HepG2 (cell line): ENCODE data around the gene CCR3. TPM values are rescaled to one million over a fixed set of nuclear protein-coding genes. Genes with fewer than 3 reads are reported as not detected.
A peak's percentile ranks its signal among the peaks of the same experiment; 100 is the strongest.

ENCODE experiments used
- ATAC-seq: fragments of 200-7000 bp; cut with Tn5 transposase; 3 replicates; pipeline ENCODE4 v1.9.1; 2020; ENCODE audit warnings: mild to moderate bottlenecking, moderate library complexity
- BruUV-seq: library from RNA; stranded (reverse); fragments of 400-500 nt; replicated peaks from 2 replicates; lab custom pipeline; 2021; lab: Mats Ljungman, UMichigan
- CTCF ChIA-PET: fragments of 300-600 bp; formaldehyde crosslinking; extraction: SDS; loops from one replicate; lab custom pipeline; 2021; ENCODE audit warnings: low total read pairs, inconsistent platforms, low intra/inter-chr PET ratio; lab: Yijun Ruan, JAX
- POLR2A ChIA-PET: fragments of 350-600 bp; sonication (Branson Sonifier 250); formaldehyde crosslinking; loops from one replicate; lab custom pipeline; 2020; ENCODE audit warnings: antibody characterized with exemption, inconsistent platforms; lab: Yijun Ruan, JAX
- DNase-seq: peaks from one replicate; pipeline ENCODE4 v3.0.0-alpha.2; 2015; ENCODE audit warnings: low spot score
- FAIRE-seq: peaks from 3 replicates; lab custom pipeline; 2011; peaks lifted over from hg19 to GRCh38; lab: Jason Lieb, UNC
- H2AFZ ChIP-seq: one replicate; pipeline ENCODE4 v1.6.1; 2011; ENCODE audit warnings: low read length, inconsistent platforms
- H3K27ac ChIP-seq: fragments of 300-600 bp; 3 replicates; pipeline ENCODE4 v1.8.0; 2011; ENCODE audit warnings: mixed run types, mild to moderate bottlenecking, mixed read lengths, low read length, inconsistent platforms; ENCODE audit not compliant: insufficient read depth; ENCODE audit errors: extremely low read length
- H3K27me3 ChIP-seq, 2 experiments: fragments of 200-600 bp in 1 of 2; 2 replicates in 1 of 2; 3 replicates in 1 of 2; pipeline versions ENCODE4 v1.6.0 to v1.8.0; 2011; ENCODE audit warnings: low read length in 2 of 2, mild to moderate bottlenecking in 2 of 2, moderate library complexity in 2 of 2, inconsistent platforms in 1 of 2; ENCODE audit not compliant: insufficient read depth in 2 of 2, control insufficient read depth in 1 of 2
- H3K36me3 ChIP-seq, 2 experiments: fragments of 200-600 bp in 1 of 2; replicated peaks in 1 of 2; 2 replicates in 1 of 2; 3 replicates in 1 of 2; pipeline versions ENCODE4 v1.5.1 to v1.8.0; 2011; ENCODE audit warnings: low read length in 2 of 2, inconsistent platforms in 1 of 2; ENCODE audit not compliant: insufficient read depth in 2 of 2, control insufficient read depth in 1 of 2
- H3K4me1 ChIP-seq: 2 replicates; pipeline ENCODE4 v1.5.1; 2012; ENCODE audit warnings: low read length, inconsistent platforms; ENCODE audit not compliant: insufficient read depth
- H3K4me2 ChIP-seq: 2 replicates; pipeline ENCODE4 v1.6.0; 2011; ENCODE audit warnings: low read depth, low read length, inconsistent platforms
- H3K4me3 ChIP-seq, 3 experiments: fragments of 200-600 bp in 1 of 3; sonication (generic), shearing (Covaris generic) in 1 of 3; replicated peaks in 1 of 3; 2 replicates each; pipeline ENCODE4 v1.5.1; 2011 to 2016; ENCODE audit warnings: low read length in 3 of 3, inconsistent platforms in 2 of 3, low read depth in 2 of 3, mild to moderate bottlenecking in 2 of 3, control low read depth in 1 of 3, mixed read lengths in 1 of 3; ENCODE audit not compliant: insufficient read depth in 1 of 3
- H3K79me2 ChIP-seq: one replicate; pipeline ENCODE4 v1.6.1; 2011; ENCODE audit warnings: low read length, inconsistent platforms; ENCODE audit not compliant: insufficient read depth
- H3K9ac ChIP-seq: 2 replicates; pipeline ENCODE4 v1.6.0; 2011; ENCODE audit warnings: mild to moderate bottlenecking, low read depth, low read length, inconsistent platforms; ENCODE audit not compliant: insufficient read depth
- H3K9me3 ChIP-seq: 2 replicates; pipeline ENCODE4 v1.5.1; 2012; ENCODE audit warnings: mild to moderate bottlenecking, low read length
- H4K20me1 ChIP-seq: 2 replicates; pipeline ENCODE4 v1.6.0; 2011; ENCODE audit warnings: inconsistent platforms, mild to moderate bottlenecking, low read length, moderate library complexity; ENCODE audit not compliant: insufficient read depth
- ATRX ChIP-seq: sonication (generic); formaldehyde crosslinking; IDR thresholded peaks from 2 replicates; pipeline ENCODE4 v1.4.0; 2020; ENCODE audit warnings: missing genetic modification reagents, borderline replicate concordance
- CEBPB ChIP-seq: IDR thresholded peaks from 2 replicates; pipeline ENCODE4 v1.6.1; 2011; ENCODE audit warnings: low read depth, low read length, improper control_type of control experiment, borderline replicate concordance
- MEIS1 ChIP-seq: sonication (generic); formaldehyde crosslinking; IDR thresholded peaks from 2 replicates; pipeline ENCODE4 v1.9.0; 2021; ENCODE audit warnings: mild to moderate bottlenecking, missing genetic modification reagents, moderate library complexity, borderline replicate concordance
- SALL2 ChIP-seq: sonication (generic); formaldehyde crosslinking; IDR thresholded peaks from 2 replicates; pipeline ENCODE4 v1.8.1; 2023; ENCODE audit warnings: mild to moderate bottlenecking, missing genetic modification reagents, inconsistent platforms
- SMARCE1 ChIP-seq: fragments of 450-650 bp; IDR thresholded peaks from 2 replicates; pipeline ENCODE4 v1.6.1; 2017; ENCODE audit warnings: borderline replicate concordance
- ZNF709 ChIP-seq: sonication (generic); formaldehyde crosslinking; IDR thresholded peaks from 2 replicates; pipeline ENCODE4 v1.5.0; 2020; ENCODE audit warnings: mild to moderate bottlenecking, missing genetic modification reagents
- ZNF83 ChIP-seq: sonication (generic); formaldehyde crosslinking; IDR thresholded peaks from 2 replicates; pipeline ENCODE4 v1.4.0; 2020; ENCODE audit warnings: missing genetic modification reagents, mild to moderate bottlenecking, borderline replicate concordance
- WGBS: methylation state at CpG from one replicate; pipeline ENCODE4 v1.1.6; 2017; ENCODE audit warnings: low lambda C conversion rate; 5-methylcytosine and 5-hydroxymethylcytosine counted together
- in situ Hi-C: cut with HindIII; loops from 2 replicates; pipeline ENCODE4 v1.10.0; 2017; ENCODE audit warnings: low pct_unique_long_range_greater_than_20kb; ENCODE audit not compliant: extremely low pct_ligation_motif_present
- intact Hi-C: fragments of 100-400 bp; cut with micrococcal nuclease; formaldehyde crosslinking; loops from one replicate; pipeline ENCODE4 v1.10.0; 2022; ENCODE audit not compliant: unreplicated experiment
- polyA plus RNA-seq, 8 experiments: library from polyadenylated mRNA; depleted of rRNA in 3 of 8; stranded (reverse) in 7 of 8; unstranded in 1 of 8; fragments of >200 nt; fragmentation: Illumina TruSeq in 4 of 8; extraction: Trizol in 4 of 8; gene quantifications; 2 replicates each; pipeline versions ENCODE4 v1.2.1 to v1.2.3, GENCODE V29; 2011 to 2016; ENCODE audit warnings: low read depth in 4 of 8, missing spikeins in 1 of 8, mixed read lengths in 1 of 8; ENCODE audit not compliant: insufficient read depth in 1 of 8
- total RNA-seq, 5 experiments: library from RNA; depleted of rRNA; stranded (reverse); fragments of >200 nt; fragmentation: Illumina TruSeq; extraction: Trizol; gene quantifications; 2 replicates each; pipeline ENCODE4 v1.2.3, GENCODE V29; 2016; ENCODE audit warnings: low read depth in 1 of 5
- TF ChIP-seq, protein P1 (sequence below): sonication (generic); formaldehyde crosslinking; IDR thresholded peaks from 2 replicates; pipeline ENCODE4 v1.4.0; 2020; ENCODE audit warnings: low read depth, mild to moderate bottlenecking, missing genetic modification reagents

Gene CCR3
- total and polyA plus RNA-seq, 2 of the 13 experiments (the other 11 are each of a cell fraction or from before 2014, with no cell fraction given): not detected

DNA sequence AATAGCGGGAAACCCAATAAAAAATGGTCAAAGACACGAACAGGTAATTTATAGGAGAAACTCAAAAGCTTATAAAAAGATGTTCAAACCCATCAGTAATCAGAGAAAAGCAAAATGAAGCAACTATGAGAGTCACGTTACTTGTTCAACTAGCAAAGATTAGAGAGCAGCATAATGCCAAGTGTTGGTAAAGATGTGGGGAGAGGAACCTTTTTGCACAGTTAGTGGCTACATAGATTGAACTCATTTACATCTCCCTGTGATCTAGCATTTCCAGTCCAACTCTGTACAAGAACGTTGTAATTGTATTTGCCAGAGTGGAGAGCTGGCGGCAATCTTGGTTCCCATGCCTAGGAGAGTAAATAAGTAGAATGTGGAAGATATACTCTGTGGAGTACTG, 49.3 kb upstream of the CCR3 start:
- 3% methylated on average over 5 of the region's 5 CpGs for WGBS
- DNase-seq (no peak), ATAC-seq (no peak), FAIRE-seq (no peak)
- H3K9me3 ChIP-seq: no peaks in the 10 kb centered on the region
- no TSS peak for BruUV-seq
- no peak overlapping the region for H3K4me2 ChIP-seq
- POLR2A ChIA-PET: no interaction called here
- H2AFZ ChIP-seq: no peak overlapping the region
- in situ Hi-C loops (no loop called here), intact Hi-C loops (no loop called here)
- H3K36me3 ChIP-seq: no peaks in the 10 kb centered on the region
- CTCF ChIA-PET: no interaction called here
- no peaks in the 10 kb centered on the region for H3K79me2 ChIP-seq
- no peak overlapping the region for H3K27ac ChIP-seq
- H3K9ac ChIP-seq: no peak overlapping the region
- H4K20me1 ChIP-seq: no peaks in the 10 kb centered on the region
- no peak overlapping the region for H3K4me3 ChIP-seq
- no peaks in the 10 kb centered on the region for H3K4me1 ChIP-seq
- peaks cover 0 to 2% of the 10 kb centered on the region in 2 experiments; a peak in 1 of 5 replicates for H3K27me3 ChIP-seq
- TF ChIP-seq MEIS1 (CRISPR knock-in tag) (no peak), ZNF709 (no peak), ATRX (CRISPR knock-in tag) (no peak)

GRCh38 chr3:46193436-46193835, 48.8 kb upstream of the CCR3 start:
- FAIRE-seq: no peak
- no peak for TF ChIP-seq ZNF83 (CRISPR knock-in tag)
- TF ChIP-seq, protein P1, sequence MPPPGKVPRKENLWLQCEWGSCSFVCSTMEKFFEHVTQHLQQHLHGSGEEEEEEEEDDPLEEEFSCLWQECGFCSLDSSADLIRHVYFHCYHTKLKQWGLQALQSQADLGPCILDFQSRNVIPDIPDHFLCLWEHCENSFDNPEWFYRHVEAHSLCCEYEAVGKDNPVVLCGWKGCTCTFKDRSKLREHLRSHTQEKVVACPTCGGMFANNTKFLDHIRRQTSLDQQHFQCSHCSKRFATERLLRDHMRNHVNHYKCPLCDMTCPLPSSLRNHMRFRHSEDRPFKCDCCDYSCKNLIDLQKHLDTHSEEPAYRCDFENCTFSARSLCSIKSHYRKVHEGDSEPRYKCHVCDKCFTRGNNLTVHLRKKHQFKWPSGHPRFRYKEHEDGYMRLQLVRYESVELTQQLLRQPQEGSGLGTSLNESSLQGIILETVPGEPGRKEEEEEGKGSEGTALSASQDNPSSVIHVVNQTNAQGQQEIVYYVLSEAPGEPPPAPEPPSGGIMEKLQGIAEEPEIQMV (CRISPR knock-in tag): no peak
- TF ChIP-seq SALL2: no peak
- TF ChIP-seq SMARCE1: no peak
- TF ChIP-seq CEBPB: peak; percentile 81
- no TSS peak for BruUV-seq

More at GRCh38 chr3:46193436-46193835, 48.8 kb upstream of the CCR3 start:
- ChIA-PET CTCF (no interaction called here), POLR2A (no interaction called here)
- intact Hi-C loops (no loop called here), in situ Hi-C loops (no loop called here)
- peaks cover 0 to 2% of the 10 kb centered on the region in 2 experiments; a peak in 1 of 5 replicates for H3K27me3 ChIP-seq
- no peak for DNase-seq
- no peaks in the 10 kb centered on the region for H3K4me1 ChIP-seq
- H3K27ac ChIP-seq: no peak overlapping the region
- H4K20me1 ChIP-seq: no peaks in the 10 kb centered on the region
- no peaks in the 10 kb centered on the region for H3K9me3 ChIP-seq
- H3K4me3 ChIP-seq: no peak overlapping the region
- H3K79me2 ChIP-seq: no peaks in the 10 kb centered on the region
- no peak overlapping the region for H3K4me2 ChIP-seq
- ATAC-seq: no peak
- no peak overlapping the region for H2AFZ ChIP-seq
- WGBS: 0% methylated on average over 1 of the region's 1 CpG
- no peaks in the 10 kb centered on the region for H3K36me3 ChIP-seq
- H3K9ac ChIP-seq: no peak overlapping the region
